ENCODE data around the gene IQSEC1.

Gene IQSEC1

DNA sequence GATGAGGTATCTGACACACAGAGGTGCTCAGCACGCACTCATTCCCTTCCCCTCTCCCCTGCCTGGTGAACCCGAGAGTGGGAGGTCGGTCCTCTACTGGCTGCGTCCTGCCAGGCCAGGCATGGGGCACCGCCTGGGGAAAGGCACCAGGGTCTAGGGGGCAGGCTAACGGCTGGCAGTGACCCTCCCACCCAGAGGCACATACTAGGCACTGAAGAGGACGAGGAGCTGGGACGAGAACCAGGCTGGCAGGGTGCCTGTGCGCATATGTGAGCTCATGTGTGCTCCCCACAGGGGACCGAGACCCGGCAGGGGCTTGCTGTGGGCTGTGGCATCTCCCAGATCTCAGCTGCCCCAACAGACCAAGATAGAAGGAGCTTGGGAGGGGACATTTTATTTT is 86.7 kb downstream of the IQSEC1 start:
- DNase-seq (ENCODE audit: low spot score in 2 of 2), result no peak
- H3K27me3 ChIP-seq (ENCODE audit: low read depth), result no peaks in the 10 kb centered on the region
- H3K36me3 ChIP-seq (replicated peaks), result no peaks in the 10 kb centered on the region
- peaks cover under 1% of the 10 kb centered on the region; the same call in 1 of the 2 replicates for H3K4me1 ChIP-seq
- H3K9me3 ChIP-seq, result no peaks in the 10 kb centered on the region
- in situ Hi-C loops (cut with MboI; ENCODE audit: low sequenced_read_pairs), result no loop called here
- no peak overlapping the region for H3K4me3 ChIP-seq

DNA sequence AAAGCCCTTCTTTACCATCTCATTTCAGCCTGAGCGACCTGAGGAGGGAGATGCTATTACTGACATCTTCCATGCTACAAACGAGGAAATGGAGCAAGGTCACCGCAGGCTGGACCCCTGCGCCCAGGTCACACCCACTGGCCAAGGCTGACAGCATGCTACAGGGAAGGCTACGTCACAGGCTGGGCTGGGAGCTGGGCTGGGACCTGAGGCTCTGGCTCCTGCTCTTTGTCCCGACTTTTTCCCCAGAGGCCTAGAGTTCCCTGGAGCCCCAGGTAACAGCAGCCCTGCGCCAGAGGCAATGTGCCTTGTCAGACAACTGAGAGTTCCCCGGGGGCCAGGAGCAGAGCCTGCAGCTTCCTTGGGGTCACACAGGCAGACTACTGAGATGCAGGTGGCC is 87.2 kb downstream of the IQSEC1 start:
- in situ Hi-C loops (cut with MboI; ENCODE audit: low sequenced_read_pairs), result no loop called here
- peaks cover 4% of the 10 kb centered on the region; the same call in 1 of the 2 replicates for H3K4me1 ChIP-seq
- H3K4me3 ChIP-seq, result no peak overlapping the region
- DNase-seq (ENCODE audit: low spot score in 2 of 2), result no peak
- no peaks in the 10 kb centered on the region for H3K36me3 ChIP-seq (replicated peaks)
- H3K9me3 ChIP-seq, result no peaks in the 10 kb centered on the region
- no peaks in the 10 kb centered on the region for H3K27me3 ChIP-seq (ENCODE audit: low read depth)

DNA sequence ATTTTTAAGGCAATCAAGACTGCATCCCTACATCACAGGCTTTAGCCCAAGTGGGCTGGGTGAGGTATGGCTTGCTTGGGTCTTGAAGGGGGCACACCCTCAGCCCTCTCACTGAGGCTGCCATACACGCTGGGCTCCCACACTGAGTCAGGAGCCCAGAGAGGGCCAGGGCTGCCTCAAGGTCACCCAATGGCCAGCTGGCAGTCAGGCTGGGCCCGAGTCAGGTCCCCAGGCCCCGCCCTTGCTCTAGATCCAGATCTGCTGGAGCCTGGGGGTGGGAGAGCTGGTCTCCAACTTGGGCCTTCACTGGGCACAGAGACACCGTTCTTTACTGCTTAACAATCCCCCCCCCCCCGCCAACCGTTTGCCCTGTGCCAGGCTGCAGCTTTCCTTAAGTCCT is 88.1 kb downstream of the IQSEC1 start:
- in situ Hi-C loops (cut with MboI; ENCODE audit: low sequenced_read_pairs), result no loop called here
- Histone ChIP-seq H3K4me3 (no peak overlapping the region), H3K36me3 (replicated peaks) (no peaks in the 10 kb centered on the region), H3K9me3 (no peaks in the 10 kb centered on the region), H3K4me1 (peaks cover 4% of the 10 kb centered on the region; the same call in 1 of the 2 replicates), H3K27me3 (ENCODE audit: low read depth) (no peaks in the 10 kb centered on the region)
- DNase-seq (ENCODE audit: low spot score in 2 of 2), result no peak

DNA sequence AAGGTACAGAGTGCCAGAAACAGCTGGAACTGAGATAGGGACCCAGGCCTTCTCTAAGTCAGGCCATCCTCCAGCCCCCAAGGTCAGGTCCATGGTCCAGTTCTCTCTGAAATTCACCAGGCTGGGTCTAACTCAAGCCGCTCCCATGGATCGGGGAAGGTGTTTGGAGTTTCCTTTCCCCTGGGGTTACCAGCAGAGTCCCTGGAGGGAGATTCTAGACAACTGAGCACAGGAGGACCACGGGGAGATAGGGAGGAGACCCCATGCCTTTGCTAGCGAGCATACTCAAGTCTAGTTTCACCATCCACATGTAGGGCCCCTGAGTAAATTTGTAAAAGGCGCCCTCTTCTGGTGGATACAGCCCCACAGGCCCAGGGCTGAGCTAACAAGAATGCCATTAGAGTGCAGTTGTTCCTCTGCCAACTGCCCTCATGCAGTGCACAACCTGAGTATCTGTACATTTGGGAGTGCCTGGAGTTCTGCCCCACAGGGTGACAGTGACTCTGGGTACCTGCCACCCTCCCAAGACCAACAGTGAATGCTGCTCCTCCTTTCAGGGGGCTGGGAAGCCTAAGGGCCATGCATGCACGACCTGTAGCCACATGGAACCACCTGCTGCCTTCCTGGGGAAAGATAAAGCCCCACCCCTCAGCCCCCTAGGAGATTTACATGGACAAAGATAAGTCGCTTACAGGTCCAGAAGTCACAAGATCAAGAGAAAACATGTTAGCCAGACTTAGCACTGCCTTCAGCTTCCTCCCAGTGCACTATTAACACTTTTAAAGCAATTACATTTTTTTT is 89.0 kb downstream of the IQSEC1 start:
- peaks cover 4% of the 10 kb centered on the region; the same call in 1 of the 2 replicates for H3K4me1 ChIP-seq
- H3K9me3 ChIP-seq, result no peaks in the 10 kb centered on the region
- in situ Hi-C loops (cut with MboI; ENCODE audit: low sequenced_read_pairs), result no loop called here
- H3K36me3 ChIP-seq (replicated peaks), result no peaks in the 10 kb centered on the region
- H3K4me3 ChIP-seq, result no peak overlapping the region
- peak; percentile 61 to 80 for DNase-seq (ENCODE audit: low spot score in 2 of 2)
- no peaks in the 10 kb centered on the region for H3K27me3 ChIP-seq (ENCODE audit: low read depth)

DNA sequence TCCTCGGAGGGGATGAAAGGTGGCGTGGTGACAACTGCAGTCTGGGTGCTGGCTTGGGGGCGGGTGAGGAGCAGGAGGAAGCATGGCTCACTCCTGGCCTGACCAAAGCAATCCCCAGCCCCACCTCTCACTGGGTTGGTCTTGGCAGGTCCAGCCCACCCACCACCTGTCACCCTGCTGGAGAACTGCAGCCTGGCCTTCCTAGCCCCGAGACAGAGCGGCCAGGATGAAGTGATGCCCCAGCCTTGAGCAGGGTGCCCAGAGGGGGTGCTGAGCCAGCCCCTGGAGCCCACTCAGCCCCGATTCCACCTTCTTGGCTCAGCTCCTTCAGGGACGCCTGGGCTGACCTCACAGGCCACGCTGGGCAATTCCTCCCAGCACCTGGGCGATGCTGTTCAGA is 89.9 kb downstream of the IQSEC1 start:
- DNase-seq (ENCODE audit: low spot score in 2 of 2), result no peak
- H3K9me3 ChIP-seq, result no peaks in the 10 kb centered on the region
- H3K4me3 ChIP-seq, result no peak overlapping the region
- H3K27me3 ChIP-seq (ENCODE audit: low read depth), result no peaks in the 10 kb centered on the region
- H3K4me1 ChIP-seq, result peaks cover 4% of the 10 kb centered on the region; the same call in 1 of the 2 replicates
- in situ Hi-C loops (cut with MboI; ENCODE audit: low sequenced_read_pairs), result no loop called here
- H3K36me3 ChIP-seq (replicated peaks), result no peaks in the 10 kb centered on the region

DNA sequence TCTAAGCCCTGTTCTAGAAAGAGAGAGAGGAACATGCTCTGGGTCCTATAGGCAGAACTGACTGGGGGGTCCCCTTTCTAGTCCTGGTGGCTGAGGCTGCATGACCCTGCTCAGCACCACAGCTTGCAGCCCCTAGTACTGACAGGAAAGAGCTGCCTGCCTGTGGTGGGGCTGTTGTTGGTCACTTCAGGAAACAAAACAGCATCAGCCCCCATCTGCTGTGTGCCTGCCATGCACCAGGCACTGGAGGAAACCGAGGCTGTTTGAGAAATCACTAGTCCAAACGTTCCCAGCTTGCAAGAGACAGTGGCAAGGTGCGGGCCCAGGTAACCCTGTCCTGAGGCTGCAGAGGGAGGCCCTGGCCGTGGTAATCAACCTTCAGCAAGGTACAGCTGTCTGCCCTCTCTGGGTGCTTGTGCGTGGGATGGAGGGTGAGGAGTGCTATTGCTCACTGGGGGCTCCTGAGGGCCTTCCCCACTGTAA is 90.6 kb downstream of the IQSEC1 start:
- in situ Hi-C loops (cut with MboI; ENCODE audit: low sequenced_read_pairs), result no loop called here
- Histone ChIP-seq H3K4me1 (peaks cover 4% of the 10 kb centered on the region; the same call in 1 of the 2 replicates), H3K9me3 (no peaks in the 10 kb centered on the region), H3K27me3 (ENCODE audit: low read depth) (no peaks in the 10 kb centered on the region), H3K36me3 (replicated peaks) (no peaks in the 10 kb centered on the region), H3K4me3 (no peak overlapping the region)
- no peak for DNase-seq (ENCODE audit: low spot score in 2 of 2)

DNA sequence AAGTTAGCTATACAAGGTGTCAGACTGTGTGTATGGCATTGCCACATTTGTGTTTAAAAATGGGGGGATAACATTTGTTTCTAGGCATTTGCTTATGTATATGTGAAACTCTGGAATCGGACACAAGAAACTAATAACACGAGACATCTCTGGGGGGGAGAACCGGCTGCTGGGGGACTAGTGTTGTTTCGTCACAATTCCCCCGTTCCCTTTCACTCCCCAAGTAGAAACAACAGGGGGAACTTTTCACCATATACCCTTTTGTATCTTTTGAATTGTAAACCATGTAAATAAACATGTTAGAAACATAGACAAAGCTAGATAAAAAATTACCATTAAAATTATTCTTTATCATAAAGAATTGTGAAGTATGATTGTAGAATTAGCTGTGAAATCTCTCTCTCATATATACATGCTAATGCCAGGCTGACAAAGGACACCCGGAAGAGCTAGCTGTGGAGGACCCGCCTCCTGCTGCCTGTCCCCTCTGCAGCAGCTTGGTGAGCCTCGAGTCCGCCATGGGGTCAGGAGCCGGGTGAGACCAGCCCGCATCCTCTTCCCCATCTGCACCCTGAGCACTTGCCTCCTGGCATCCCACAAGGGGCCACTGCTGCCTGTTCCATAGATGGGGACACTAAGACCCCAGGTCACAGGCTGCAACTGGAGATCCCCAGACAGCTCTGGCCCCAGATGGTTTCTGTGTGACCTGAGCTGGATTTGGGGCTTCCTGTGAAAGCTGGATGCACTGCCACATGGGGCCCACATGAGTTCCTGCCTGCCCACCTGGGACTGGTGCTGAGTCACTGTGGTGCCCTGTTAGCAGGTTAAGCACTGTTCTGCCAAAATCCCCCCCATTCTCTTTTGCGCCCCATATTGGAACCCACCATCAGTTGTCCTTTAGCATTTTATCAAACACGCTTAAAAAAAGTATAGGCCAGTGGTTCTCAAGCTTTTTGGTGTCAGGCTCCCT is 91.6 kb downstream of the IQSEC1 start:
- in situ Hi-C loops (cut with MboI; ENCODE audit: low sequenced_read_pairs), result no loop called here
- Histone ChIP-seq H3K27me3 (ENCODE audit: low read depth) (no peaks in the 10 kb centered on the region), H3K4me1 (peaks cover 4% of the 10 kb centered on the region; the same call in 1 of the 2 replicates)

DNA sequence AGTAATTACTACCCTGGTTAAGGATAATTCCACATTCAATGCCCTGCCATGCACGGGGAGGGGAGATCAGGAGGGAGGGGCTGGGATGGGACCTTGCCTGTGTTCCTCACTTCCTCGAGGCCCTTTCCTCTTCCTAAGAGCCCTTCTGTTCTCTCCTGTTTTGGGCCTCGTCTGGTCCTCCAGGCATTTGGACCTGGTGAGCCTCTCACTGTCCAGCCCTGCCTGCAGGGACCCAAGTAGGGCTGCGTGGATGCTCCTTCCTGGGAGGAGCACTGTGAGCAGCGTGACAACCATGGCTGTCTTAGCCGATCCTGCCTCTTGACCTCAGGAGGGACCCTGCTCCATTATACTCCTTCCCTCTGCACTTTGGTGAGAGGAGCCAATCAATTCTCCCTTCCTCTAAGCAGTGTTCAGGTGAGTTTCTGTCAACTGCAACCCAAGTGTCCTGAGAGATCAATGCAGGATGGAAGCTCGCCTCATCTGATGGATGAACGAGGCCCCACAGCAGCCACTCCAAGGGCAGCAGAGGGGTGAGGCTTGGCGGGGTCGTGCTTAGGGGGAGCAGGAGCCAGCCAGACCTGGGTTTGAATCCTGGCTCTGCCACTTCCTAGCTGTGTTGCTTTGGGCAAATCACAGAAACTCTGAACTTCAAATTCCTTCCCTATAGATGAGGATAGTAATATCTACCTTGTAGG is 92.5 kb downstream of the IQSEC1 start:
- Histone ChIP-seq H3K27me3 (ENCODE audit: low read depth) (no peaks in the 10 kb centered on the region), H3K9me3 (no peaks in the 10 kb centered on the region), H3K36me3 (replicated peaks) (no peaks in the 10 kb centered on the region), H3K4me3 (no peak overlapping the region), H3K4me1 (peaks cover 4% of the 10 kb centered on the region; the same call in 1 of the 2 replicates)
- in situ Hi-C loops (cut with MboI; ENCODE audit: low sequenced_read_pairs), result no loop called here
- DNase-seq (ENCODE audit: low spot score in 2 of 2), result no peak

More for the DNA sequence above, 91.6 kb downstream of the IQSEC1 start:
- H3K36me3 ChIP-seq (replicated peaks), result no peaks in the 10 kb centered on the region
- H3K4me3 ChIP-seq, result no peak overlapping the region
- no peaks in the 10 kb centered on the region for H3K9me3 ChIP-seq
- no peak for DNase-seq (ENCODE audit: low spot score in 2 of 2)

DNA sequence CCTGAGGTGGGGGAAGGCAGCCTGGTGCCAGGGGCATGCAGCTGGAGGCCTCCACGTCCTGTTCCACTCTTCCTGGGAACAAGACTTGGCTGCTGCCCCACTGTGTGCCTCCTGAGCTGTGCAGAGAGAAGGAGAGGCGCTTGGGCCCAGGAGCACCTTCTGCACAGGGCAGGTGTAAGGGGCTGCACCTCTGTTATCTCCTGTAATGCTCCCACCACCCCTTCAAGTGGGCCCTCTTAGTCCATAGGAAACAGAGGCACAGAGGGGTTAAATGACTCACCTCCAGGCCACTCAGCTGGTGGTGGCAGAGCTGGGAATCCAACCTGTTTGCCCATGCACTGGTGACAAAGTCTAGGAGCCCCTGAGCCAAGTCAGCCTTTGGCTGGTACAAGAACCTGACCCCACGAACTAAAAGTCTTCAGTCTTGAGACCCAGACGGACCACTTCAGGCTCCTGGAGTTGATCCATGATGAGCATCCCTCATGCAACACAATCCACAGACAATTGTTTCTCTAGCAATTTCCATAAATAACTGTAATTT is 93.2 kb downstream of the IQSEC1 start:
- Histone ChIP-seq H3K4me3 (no peak overlapping the region), H3K36me3 (replicated peaks) (no peaks in the 10 kb centered on the region)

DNA sequence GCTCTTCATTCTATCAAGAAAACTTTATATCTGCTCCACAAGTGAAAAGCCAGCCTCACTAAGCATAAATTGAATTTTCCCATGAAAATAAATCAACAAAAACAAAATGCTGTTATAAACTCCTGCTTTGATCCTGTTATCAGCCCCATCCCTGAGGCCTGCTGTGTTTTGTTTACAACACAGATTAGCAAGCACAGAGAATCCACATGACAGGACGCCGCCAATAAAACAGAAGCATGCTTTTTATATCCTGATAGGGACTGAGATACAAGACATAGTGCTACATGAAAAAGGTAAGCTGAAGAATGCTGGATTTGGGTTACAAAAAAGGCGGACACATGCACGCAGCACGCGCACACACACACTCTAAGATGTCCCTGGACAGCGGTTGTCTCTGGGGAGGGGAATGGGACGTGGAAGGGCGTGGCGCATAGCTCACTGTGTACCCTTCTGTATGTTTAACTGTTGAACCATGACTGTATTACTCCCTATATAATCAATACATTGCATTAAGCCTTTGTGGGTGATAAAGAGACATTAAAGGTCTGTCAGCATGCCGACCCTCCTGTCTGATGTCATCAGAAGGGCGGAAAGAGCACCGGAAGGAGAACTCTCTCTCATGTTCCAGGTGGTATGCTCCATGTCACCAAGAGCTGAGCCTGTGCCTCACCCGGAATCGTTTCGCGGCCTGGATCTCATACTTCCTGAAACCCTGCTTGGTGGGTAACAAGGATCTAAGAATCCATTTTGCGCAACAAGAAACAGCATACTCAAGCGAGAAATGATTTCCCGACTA is 93.9 kb downstream of the IQSEC1 start:
- Histone ChIP-seq H3K36me3 (replicated peaks) (no peaks in the 10 kb centered on the region), H3K9me3 (no peaks in the 10 kb centered on the region), H3K27me3 (ENCODE audit: low read depth) (no peaks in the 10 kb centered on the region), H3K4me1 (peaks cover 4% of the 10 kb centered on the region; the same call in 1 of the 2 replicates), H3K4me3 (no peak overlapping the region)
- no peak for DNase-seq (ENCODE audit: low spot score in 2 of 2)
- in situ Hi-C loops (cut with MboI; ENCODE audit: low sequenced_read_pairs), result no loop called here

More for the DNA sequence above, 93.2 kb downstream of the IQSEC1 start:
- in situ Hi-C loops (cut with MboI; ENCODE audit: low sequenced_read_pairs), result no loop called here
- peaks cover 4% of the 10 kb centered on the region; the same call in 1 of the 2 replicates for H3K4me1 ChIP-seq
- no peak for DNase-seq (ENCODE audit: low spot score in 2 of 2)
- no peaks in the 10 kb centered on the region for H3K27me3 ChIP-seq (ENCODE audit: low read depth)
- H3K9me3 ChIP-seq, result no peaks in the 10 kb centered on the region

DNA sequence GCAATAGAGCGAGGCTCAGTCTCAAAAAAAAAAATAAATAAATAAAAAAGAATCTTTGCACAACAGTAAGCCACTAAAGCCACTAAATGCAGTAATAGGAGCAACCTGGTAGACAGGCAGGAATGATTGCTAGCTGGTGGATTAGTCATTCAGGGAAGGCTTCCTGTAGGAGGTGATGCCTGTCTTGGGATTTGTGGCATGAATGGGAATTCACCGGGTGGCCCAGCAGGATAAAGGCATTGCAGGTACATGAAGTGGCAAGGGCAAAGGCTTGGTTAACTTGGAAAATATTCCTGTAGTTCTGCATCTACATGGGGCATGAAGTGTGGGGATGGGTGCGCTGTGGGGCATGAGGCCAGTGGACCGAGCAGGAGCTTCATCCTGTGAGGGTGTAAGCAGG is 94.5 kb downstream of the IQSEC1 start:
- Histone ChIP-seq H3K9me3 (no peaks in the 10 kb centered on the region), H3K27me3 (ENCODE audit: low read depth) (no peaks in the 10 kb centered on the region), H3K4me3 (no peak overlapping the region), H3K36me3 (replicated peaks) (no peaks in the 10 kb centered on the region), H3K4me1 (peaks cover 4% of the 10 kb centered on the region; the same call in 1 of the 2 replicates)
- in situ Hi-C loops (cut with MboI; ENCODE audit: low sequenced_read_pairs), result no loop called here
- no peak for DNase-seq (ENCODE audit: low spot score in 2 of 2)

DNA sequence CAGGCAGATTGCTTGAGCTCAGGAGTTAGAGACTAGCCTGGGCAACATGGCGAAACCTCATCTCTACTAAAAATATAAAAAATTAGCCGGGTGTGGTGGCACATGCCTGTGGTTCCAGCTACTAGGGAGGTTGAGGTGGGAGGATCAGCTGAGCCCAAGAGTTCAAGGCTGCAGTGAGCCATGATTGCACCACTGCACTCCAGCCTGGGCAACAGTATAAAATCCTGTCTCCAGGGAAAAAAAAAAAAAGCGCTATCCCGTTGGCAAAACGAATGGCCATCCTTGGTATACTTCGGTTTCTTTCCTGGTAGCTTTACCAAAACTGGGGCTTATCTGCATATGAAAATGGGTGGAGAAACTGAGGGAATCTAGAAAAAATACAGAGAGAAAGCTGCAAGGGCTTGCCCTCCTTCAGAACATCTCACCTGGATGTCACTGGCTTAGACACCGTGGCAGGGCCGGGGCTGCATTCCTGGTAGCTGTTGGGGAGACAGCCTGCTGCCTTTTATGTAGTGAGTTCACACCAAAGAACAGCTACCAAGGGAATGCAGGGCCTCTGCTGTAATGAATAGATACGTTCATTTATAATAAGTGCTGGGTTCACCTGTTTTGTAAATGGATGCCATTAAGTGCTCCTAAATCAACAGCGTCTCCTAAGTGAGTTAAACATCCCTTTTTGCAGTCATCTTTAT is 96.0 kb downstream of the IQSEC1 start:
- Histone ChIP-seq H3K27me3 (ENCODE audit: low read depth) (no peaks in the 10 kb centered on the region), H3K4me3 (no peak overlapping the region), H3K9me3 (no peaks in the 10 kb centered on the region), H3K4me1 (peaks cover 4% of the 10 kb centered on the region; the same call in 1 of the 2 replicates), H3K36me3 (replicated peaks) (no peaks in the 10 kb centered on the region)
- in situ Hi-C loops (cut with MboI; ENCODE audit: low sequenced_read_pairs), result no loop called here
- no peak for DNase-seq (ENCODE audit: low spot score in 2 of 2)

All from HAP-1 (cell line).